Activated gamma-delta T cell treated with anti-CD3 and anti-CD28 coated beads, Interleukin-2, amount 50 U/mL, for 16 hours (primary cell): ENCODE measurements around the gene CAND2.
A peak's percentile ranks its signal among the peaks of the same experiment; 100 is the strongest.
"Not testable (repeated sequence)": the region's sequence is repeated elsewhere in the genome, so short reads cannot be mapped to it uniquely, and the experiment has no call there.

ENCODE experiments used
- DNase-seq: peaks from one replicate; pipeline ENCODE4 v3.0.0-alpha.2; 2020; ENCODE audit warnings: low read depth

CAND2 gene

GRCh38 chr3:12771236-12771635 lies 25.2 kb upstream of the CAND2 start:
- no peak for DNase-seq

DNA sequence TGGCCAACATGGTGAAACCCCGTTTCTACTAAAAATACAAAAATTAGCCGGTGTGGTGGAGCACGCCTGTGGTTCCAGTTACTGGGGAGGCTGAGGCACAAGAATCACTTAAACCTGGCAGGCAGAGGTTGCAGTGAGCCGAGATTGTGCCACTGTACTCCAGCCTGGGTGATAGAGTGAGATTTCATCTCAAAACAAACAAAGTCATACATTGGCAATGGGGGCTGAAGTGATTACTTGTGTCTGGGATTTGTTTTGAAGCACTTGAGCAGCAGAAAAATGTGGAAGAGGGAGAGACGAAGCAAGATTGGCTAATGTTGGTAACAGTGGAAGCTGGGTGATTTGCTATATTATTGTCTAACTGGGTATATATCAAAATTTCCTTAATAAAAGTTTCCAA lies 24.0 kb upstream of the CAND2 start:
- DNase-seq = no peak

DNA sequence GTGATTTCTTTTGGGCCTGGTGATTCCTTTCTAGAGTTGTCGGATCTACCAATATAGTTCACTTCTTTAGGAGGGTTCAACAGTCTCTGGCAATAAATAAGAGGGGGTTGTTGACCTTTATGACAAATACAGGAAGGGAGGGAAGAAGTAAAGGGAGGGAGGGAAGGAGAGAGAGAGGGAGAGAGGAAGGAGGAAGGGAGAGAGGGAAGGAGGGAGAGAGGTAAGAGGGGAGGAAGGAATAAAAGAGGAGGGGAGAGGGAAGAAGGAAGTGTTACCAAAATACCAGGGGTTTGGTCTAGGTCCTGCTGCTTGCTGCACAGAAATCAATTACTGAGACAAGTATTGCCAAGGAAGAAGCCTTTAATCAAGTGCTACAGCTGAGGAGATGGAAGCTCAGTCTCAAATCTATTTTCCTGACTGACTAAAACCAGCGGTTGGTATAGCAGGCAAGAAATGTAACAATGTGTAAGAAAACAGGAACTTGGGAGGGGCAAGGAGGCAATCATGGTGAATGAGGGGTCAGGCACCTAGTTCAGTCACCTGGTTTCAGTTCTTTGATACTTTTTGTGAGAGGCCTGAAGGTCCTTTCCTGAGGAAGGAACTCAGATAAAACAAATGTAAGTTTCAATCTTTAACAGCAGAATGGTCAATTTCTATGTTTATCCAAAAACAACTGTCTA lies 23.3 kb upstream of the CAND2 start:
- no peak for DNase-seq

DNA sequence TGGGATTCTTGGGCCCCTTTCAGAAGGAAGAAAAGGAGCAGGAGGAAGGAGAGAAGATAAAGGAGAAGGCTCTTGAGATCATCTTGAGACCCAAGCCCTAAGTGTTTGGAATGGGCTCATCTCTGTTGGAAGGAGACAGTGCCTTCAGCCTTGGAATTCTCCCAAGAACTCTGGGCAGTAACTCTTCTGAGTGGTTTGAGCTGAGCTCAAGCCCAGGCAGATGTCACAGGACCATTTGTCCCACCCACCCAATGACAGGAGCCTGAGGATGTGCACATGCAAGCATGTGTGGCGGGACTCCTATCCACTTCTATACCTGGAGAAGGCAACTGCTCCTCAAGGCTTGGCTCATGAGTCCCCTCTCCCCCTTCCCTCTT lies 22.8 kb upstream of the CAND2 start:
- no peak for DNase-seq

GRCh38 chr3:12774619-12775018 lies 21.9 kb upstream of the CAND2 start:
- no peak for DNase-seq

GRCh38 chr3:12775226-12775625 lies 21.3 kb upstream of the CAND2 start:
- DNase-seq = no peak

- not testable (repeated sequence) for DNase-seq
Observed at GRCh38 chr3:12775970-12776369, 20.5 kb upstream of the CAND2 start.

DNA sequence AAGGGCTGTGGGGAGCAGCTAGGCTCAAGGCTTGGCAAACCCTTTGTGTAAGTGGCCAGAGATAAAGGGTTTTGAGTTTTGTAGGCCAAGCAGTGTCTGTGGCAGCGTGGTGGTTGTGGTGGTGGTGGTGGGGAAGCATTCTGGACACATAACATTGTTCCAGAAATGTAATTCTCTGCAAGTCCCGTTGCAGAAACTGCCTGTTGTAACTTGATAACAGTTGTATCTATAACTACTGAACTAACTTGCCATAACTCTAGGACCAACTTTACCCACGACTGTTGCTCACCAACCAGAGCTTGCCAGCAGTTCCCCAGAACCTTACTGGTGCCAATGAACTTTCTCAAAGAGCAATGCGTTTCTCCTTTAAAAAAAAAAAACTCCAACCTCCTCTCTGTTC lies 19.3 kb upstream of the CAND2 start:
- no peak for DNase-seq

DNA sequence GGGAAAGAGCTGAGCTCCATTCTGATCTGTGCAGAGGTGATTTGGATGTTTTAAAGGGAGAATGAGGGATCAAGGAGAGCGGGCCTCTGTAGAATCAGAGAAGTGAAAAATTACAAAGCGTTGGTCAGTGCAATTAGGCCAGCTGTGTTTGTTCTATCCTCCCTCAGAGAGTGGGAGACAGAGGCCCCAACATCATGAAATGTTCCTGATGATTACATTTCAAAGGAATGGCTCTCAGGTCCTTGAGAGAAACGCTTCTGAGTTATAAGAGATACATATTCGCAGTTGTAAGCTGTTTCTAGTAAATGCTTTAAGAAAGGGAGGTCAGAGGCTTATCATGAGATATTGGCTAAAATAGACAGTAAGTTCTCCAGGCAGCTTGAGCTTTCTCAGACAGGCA lies 15.7 kb upstream of the CAND2 start:
- DNase-seq = no peak

GRCh38 chr3:12782172-12782815 lies 14.2 kb upstream of the CAND2 start:
- no peak for DNase-seq

DNA sequence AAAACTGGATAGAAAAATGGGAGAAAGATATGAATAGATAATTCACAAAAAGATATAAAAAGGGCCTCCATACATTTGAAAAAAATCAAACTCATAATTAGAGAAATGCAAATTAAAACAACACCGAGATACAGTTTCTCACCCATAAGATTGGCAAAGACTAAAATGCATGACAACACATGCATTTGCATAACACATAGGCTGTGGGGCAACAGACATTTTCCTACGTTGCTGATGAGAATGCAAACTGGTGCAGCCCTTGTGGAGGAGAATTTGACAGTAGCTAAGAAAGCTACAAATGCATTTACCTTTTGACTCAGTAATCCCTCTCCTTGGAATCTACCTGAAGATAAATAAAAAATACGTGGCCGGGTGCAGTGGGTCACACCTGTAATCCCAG lies 11.4 kb upstream of the CAND2 start:
- DNase-seq = no peak

- peak; percentile 60 for DNase-seq
Observed at GRCh38 chr3:12787346-12787745, 9.1 kb upstream of the CAND2 start.

- DNase-seq = not testable (repeated sequence)
Observed at GRCh38 chr3:12787967-12788690, 8.4 kb upstream of the CAND2 start.

- no peak for DNase-seq
Observed at GRCh38 chr3:12791430-12791829, 5.0 kb upstream of the CAND2 start.

DNA sequence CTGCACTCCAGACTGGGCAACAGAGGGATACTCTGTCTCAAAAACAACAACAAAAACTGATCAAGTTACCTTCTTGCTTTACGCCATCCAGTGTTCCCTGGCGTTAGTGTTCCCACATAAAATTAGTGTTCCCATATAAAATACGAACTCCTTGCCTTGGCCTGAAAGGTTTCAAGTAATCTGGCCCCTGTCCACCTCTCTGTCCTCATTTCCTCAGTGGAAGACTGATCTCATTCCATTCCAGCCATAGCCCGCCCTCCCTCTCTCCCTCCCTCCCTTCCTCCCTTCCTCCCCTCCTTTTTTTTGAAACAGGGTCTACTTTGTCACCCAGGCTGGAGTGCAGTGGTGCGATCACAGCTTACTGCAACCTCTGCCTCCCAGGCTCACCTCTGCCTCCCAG lies 2.8 kb upstream of the CAND2 start:
- no peak for DNase-seq

DNA sequence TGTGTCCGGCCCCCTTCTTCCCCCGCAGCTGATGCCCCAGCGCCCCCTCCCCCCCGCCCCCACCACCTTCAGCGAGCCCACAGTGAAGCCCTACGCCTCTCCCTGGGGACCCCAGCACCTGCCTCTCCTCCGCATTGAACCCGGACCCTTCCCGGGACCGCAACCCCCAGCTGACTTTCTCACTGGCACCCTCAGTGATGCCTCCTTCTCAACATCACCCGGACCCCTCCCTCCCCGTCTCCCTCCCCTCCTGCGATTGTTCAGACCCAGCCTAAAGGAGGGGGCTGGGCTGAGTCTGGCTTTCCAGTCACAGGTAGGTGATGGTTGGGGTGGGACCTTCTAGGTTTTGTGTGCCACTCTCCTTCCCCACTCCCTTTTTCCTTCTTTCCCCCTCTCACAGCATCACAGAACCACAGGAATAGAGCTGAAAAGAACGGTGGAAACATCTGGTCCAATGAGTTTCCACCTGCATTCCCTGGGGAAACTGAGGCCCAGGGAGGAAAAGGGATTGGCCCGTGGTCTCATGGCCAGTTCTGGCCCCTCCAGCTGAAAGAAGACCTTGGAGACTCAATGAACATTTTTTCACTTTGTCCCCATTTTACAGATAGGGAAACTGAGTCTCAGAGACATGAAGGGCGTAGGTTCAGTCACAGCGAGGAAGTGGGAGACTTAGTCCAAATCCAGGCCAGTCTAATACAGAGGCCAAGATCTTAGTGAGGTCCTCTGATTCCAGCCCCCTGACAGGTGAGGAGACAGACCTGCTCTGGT lies 828 bp downstream of the CAND2 start:
- no peak for DNase-seq

GRCh38 chr3:12797892-12798558 lies 1.5 kb downstream of the CAND2 start:
- no peak for DNase-seq

GRCh38 chr3:12798559-12799179 lies 2.2 kb downstream of the CAND2 start:
- DNase-seq = no peak

DNA sequence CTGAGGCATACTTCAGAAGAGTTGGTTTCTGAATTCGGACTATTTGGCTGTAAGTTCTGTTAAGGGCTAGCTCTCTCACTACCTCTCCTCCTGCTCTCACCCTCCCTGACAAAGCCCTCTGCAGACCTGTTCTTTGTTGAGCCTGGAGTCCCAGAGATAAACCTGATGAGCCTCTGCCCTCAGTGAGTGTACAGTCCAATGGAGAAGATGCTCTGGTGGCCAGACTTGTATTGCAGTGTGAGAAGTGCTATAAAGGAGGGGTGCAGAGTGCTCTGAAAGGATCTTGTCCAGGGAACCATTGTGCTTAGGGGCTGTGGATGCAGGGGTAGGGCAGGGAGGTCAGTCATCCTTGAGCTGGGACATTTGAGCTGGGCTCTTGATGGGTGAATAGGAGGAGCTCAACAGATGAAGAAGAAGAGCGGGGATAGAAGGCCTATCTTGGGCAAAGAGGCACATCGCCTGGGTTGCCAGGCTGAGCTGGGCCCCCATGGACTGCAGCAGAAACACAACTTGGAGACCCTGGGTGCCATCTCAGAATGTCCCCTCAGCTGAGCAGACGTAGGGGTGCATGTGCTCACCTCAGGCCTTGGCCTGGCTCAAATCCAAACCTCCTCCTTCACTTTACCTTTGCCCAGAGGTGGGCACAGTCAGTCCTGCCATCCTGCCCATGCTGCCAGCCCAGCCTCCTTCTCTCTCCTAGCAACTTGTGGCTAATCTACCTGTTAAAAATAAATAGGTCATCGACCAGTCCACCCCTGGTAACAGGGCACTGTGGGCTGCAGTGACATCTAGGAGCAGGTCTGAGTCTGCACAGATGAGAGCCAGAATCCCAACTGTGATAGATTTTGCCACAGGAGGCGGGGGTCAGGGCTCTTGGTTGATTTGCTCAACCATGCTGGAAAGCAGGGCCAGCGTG lies 3.3 kb downstream of the CAND2 start:
- no peak for DNase-seq

DNA sequence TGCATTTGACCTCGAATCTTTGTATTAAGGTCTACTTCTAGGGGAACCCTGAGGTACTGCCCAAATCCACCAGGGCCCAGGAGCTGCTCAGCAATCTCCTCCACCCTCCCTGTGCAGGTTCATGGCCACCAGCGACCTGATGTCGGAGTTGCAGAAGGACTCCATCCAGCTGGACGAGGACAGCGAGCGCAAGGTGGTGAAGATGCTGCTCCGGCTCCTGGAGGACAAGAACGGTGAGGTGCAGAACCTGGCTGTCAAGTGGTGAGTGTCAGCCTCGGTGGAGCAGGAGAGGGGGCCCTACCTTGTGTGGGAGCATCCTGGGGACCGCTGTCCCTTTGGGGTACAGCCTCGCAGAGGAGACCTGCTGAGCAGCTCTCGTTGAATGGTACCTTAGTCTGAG lies 6.9 kb downstream of the CAND2 start:
- DNase-seq = no peak

DNA sequence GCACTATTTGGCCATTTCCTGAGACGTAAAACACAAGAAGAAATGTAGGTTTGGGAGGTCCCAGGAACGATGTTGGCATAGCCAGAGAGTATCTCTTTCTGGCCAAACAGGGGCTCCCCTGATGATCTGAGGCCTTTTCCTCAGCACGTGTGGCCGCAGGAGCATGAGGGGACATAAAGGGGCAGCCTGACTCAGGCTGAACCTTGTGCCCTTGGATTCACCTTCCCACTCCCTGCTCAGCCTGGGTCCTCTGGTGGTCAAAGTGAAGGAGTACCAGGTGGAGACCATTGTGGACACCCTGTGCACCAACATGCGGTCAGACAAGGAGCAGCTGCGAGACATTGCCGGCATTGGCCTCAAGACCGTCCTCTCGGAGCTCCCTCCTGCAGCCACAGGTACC lies 10.6 kb downstream of the CAND2 start:
- DNase-seq = no peak
